Ovary (tissue), 3 donors: ENCODE data around the gene NPW.
"Not testable (repeated sequence)": the region's sequence is repeated elsewhere in the genome, so short reads cannot be mapped to it uniquely, and the experiment has no call there.

Experiments used
- CTCF ChIP-seq, 3 donors: fragments of 450-650 bp in 2 of 3; fragments of 200-600 bp in 1 of 3; IDR thresholded peaks; one replicate each; pipeline versions ENCODE4 v1.5.1 to v1.8.0; 2016 to 2022; ENCODE audit warnings: antibody characterized with exemption in 3 of 3, mild to moderate bottlenecking in 1 of 3
- POLR2A ChIP-seq: fragments of 450-650 bp; IDR thresholded peaks from one replicate; pipeline ENCODE4 v1.6.1; 2017; ENCODE audit warnings: antibody characterized with exemption, mild to moderate bottlenecking, moderate library complexity
- donor health status: DM: no; HTN: no; CAD: no.

- not testable (repeated sequence) for TF ChIP-seq CTCF (IDR thresholded peaks at IDR 0.05); POLR2A
Observed at GRCh38 chr16:2033909-2034695, 14.5 kb downstream of the NPW start.
